Kidney (tissue), 14 donors: Measurements from ENCODE around the gene STPG3. TPM values are rescaled to one million over a fixed set of nuclear protein-coding genes. Genes with fewer than 3 reads are reported as not detected.

ENCODE experiments used
- DNase-seq, 5 donors: peaks; one replicate each; pipeline ENCODE4 v3.0.0-alpha.2; 2013 to 2020
- FAIRE-seq: peaks from 2 replicates; lab custom pipeline; 2012; peaks lifted over from hg19 to GRCh38; lab: Jason Lieb, UNC
- H3K27ac ChIP-seq, 2 donors: one replicate each; pipeline ENCODE4 v1.7.0; 2013; ENCODE audit warnings: low read depth in 2 of 2, low read length in 2 of 2, inconsistent platforms in 1 of 2
- H3K27me3 ChIP-seq: one replicate; pipeline ENCODE4 v1.7.1; 2013; ENCODE audit warnings: low read length, inconsistent platforms; ENCODE audit not compliant: control insufficient read depth, insufficient read depth
- H3K36me3 ChIP-seq, 3 donors: one replicate each; pipeline versions ENCODE4 v1.7.0 to v1.7.1; 2013; ENCODE audit warnings: low read length in 3 of 3, control low read depth in 1 of 3, inconsistent platforms in 1 of 3; ENCODE audit not compliant: insufficient read depth in 3 of 3, control insufficient read depth in 2 of 3
- H3K4me1 ChIP-seq, 3 donors: one replicate each; pipeline versions ENCODE4 v1.7.0 to v1.7.1; 2013; ENCODE audit warnings: low read length in 3 of 3, inconsistent platforms in 1 of 3, low read depth in 1 of 3; ENCODE audit not compliant: control insufficient read depth in 2 of 3, insufficient read depth in 2 of 3
- H3K4me3 ChIP-seq, 3 donors: one replicate each; pipeline versions ENCODE4 v1.7.0 to v1.8.1; 2013; ENCODE audit warnings: low read length in 3 of 3, control low read depth in 1 of 3, inconsistent platforms in 1 of 3
- H3K9ac ChIP-seq, 3 donors: one replicate each; pipeline versions ENCODE4 v1.7.0 to v1.7.1; 2013; ENCODE audit warnings: low read length in 3 of 3, control low read depth in 1 of 3, inconsistent platforms in 1 of 3
- H3K9me3 ChIP-seq, 3 donors: one replicate each; pipeline versions ENCODE4 v1.7.0 to v1.7.1; 2013; ENCODE audit warnings: low read length in 3 of 3, control low read depth in 1 of 3, inconsistent platforms in 1 of 3; ENCODE audit not compliant: control insufficient read depth in 2 of 3, insufficient read depth in 1 of 3
- CTCF ChIP-seq: IDR thresholded peaks from 3 replicates; pipeline ENCODE4 v1.5.1; 2012; ENCODE audit warnings: mild to moderate bottlenecking, moderate library complexity, borderline replicate concordance; ENCODE audit not compliant: insufficient read depth; ENCODE audit errors: extremely low read depth
- intact Hi-C: fragments of 100-400 bp; cut with DNase I; formaldehyde crosslinking; loops from one replicate; pipeline ENCODE4 v1.11.1; 2022
- polyA plus RNA-seq: library from polyadenylated mRNA; stranded (reverse); fragments of 350-450 nt; fragmentation: Illumina TruSeq; extraction: RNeasy Lipid Tissue Mini Kit (QIAGEN cat#74804); gene quantifications from one replicate; pipeline ENCODE4 v1.2.3, GENCODE V29; 2014; ENCODE audit warnings: low read depth, low replicate concordance; ENCODE audit not compliant: insufficient read depth
- total RNA-seq: library from RNA; stranded (reverse); fragmentation: NEBNext Ultra II Directional; extraction: Animal tissue kit (Norgen Biotek cat#: 25700); gene quantifications from one replicate; pipeline ENCODE4 v1.2.1, GENCODE V29; 2021
- donor health status: control.
- donor health status: control.
- donor health status: control.
- donor health status: control.
- donor health status: control.
- donor health status: DM: yes; HTN: yes; CAD: no.
- donor health status: Normal renal cell carcinoma (clear cell type).

Gene STPG3
- total and polyA plus RNA-seq, 2 donors from 2014 or later: 0.38 TPM; not detected in 1

DNA sequence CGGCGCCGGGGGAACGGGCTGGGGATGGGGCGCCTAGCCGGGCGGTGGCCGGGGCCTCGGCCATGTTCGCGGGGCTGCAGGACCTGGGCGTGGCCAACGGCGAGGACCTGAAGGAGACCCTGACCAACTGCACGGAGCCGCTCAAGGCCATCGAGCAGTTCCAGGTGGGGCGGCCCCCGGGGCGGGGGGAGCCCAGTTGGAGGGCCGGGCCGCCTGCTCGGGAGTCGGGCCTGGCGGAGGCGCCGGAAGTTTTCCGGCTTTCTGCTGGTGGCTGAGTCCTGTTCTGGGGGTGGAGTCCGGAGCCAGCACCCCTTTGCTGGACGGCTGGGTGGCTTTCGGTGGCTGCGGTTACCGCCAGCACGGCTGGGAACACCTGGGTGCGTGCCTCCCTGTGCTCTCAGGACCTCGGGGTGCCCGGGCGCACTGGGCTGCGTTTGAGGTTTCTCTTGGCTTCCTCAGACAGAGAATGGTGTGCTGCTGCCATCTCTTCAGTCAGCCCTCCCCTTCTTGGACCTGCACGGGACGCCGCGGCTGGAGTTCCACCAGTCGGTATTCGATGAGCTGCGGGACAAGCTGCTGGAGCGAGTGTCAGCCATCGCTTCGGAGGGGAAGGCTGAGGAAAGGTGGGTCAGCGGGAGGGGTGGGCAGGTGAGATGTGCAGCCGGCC, 4.5 kb downstream of the STPG3 start:
- intact Hi-C loops: no loop called here
- no peak for TF ChIP-seq CTCF
- FAIRE-seq: no peak
- peak in 1 of 5 donors; percentile 66 for DNase-seq
- Histone ChIP-seq H3K27me3 (no peaks in the 10 kb centered on the region), H3K9me3 (no peaks in the 10 kb centered on the region), H3K4me3 (peak overlapping the region; percentile 73 to 90 (median 84)), H3K36me3 (peaks cover 0 to 10% (median 4%) of the 10 kb centered on the region in 3 donors), H3K4me1 (peaks cover 0 to 22% (median 13%) of the 10 kb centered on the region in 3 donors), H3K9ac (peak overlapping the region; percentile 57 to 82 (median 67)), H3K27ac (no peak overlapping the region)

DNA sequence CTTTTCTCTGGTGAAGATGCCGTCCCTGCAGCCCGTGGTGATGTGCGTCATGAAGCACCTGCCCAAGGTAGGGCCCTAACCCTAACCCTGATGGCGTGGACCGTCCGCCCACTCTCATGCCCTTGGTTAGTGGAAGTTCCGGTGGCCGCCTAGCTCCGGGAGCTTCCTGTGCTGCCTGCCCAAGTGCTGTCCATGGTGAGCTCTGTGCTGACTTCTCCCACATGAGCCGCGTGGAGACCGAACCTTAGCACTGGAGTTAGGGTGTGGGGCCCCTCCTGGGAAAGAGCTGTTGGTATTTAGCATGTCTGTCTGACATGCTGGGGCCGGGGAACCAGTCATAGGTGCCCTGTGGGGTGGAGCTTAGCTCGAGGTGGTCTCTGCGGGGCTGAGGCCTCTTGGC, 5.3 kb downstream of the STPG3 start:
- Histone ChIP-seq H3K9me3 (no peaks in the 10 kb centered on the region), H3K27me3 (no peaks in the 10 kb centered on the region), H3K27ac (no peak overlapping the region), H3K36me3 (peaks cover 0 to 10% (median 4%) of the 10 kb centered on the region in 3 donors), H3K4me3 (peak overlapping the region; percentile 73 to 90 (median 84)), H3K4me1 (peaks cover 0 to 22% (median 13%) of the 10 kb centered on the region in 3 donors), H3K9ac (peak overlapping the region in 1 of 3 donors; percentile 67)
- DNase-seq (no peak), FAIRE-seq (no peak)
- intact Hi-C loops: no loop called here
- no peak for TF ChIP-seq CTCF

GRCh38 chr9:137256856-137257255, 5.8 kb downstream of the STPG3 start:
- no peak overlapping the region for H3K9ac ChIP-seq
- H3K4me1 ChIP-seq: peaks cover 0 to 22% (median 13%) of the 10 kb centered on the region in 3 donors
- DNase-seq (no peak), FAIRE-seq (no peak)
- intact Hi-C loops: no loop called here
- H3K9me3 ChIP-seq: no peaks in the 10 kb centered on the region
- H3K27me3 ChIP-seq: no peaks in the 10 kb centered on the region
- H3K36me3 ChIP-seq: peaks cover 0 to 10% (median 4%) of the 10 kb centered on the region in 3 donors
- peak overlapping the region in 1 of 3 donors; percentile 90 for H3K4me3 ChIP-seq
- TF ChIP-seq CTCF: no peak
- H3K27ac ChIP-seq: no peak overlapping the region
